Measurements from ENCODE around the gene KCNH1. TPM values are rescaled to one million over a fixed set of nuclear protein-coding genes. Genes with fewer than 3 reads are reported as not detected.
"Not testable (repeated sequence)": the region's sequence is repeated elsewhere in the genome, so short reads cannot be mapped to it uniquely, and the experiment has no call there.

KCNH1 gene
- total and polyA plus RNA-seq, 8 donors: 0.04 to 0.54 (median 0.13) TPM

DNA sequence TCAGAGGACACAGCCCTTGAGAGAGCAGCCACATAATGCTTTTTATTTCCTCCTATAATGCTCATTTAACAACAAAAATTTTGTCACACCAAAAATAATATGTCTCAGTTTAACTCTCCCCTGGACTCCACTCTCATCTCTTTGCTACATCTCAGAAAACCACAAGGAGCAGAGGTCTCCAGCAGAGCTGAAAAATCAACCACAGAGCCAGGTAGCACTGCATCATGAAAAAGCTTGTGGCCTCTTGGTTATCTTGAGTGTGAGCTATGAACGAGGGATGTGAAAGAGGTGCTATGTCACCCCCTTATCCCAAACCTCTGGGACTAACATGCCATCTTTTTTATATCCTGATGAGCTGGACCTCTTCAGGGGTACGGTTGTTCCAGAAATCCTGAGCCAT, 44.4 kb downstream of the KCNH1 start:
- intact Hi-C loops (cut with DNase I): no loop called here

DNA sequence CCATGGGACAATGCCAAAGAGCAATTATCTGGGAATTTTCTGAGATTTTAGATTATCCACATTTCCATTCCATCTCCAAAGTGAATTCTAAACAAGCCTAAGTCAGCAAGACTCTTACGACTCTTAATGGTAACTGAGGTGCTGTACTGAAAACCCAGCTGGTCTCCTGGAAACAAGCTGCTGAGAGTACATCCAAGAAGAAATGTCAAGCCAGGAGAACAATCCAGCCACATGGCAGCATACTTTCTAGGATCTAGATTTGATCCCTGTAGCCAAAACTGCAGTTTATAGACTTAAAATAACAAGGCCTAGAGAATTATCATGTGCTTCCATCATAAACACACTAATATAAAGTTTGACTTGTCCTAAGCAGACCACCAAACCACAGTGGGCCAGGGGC, 45.8 kb downstream of the KCNH1 start:
- intact Hi-C loops (cut with DNase I): no loop called here
- no peak for DNase-seq
- Histone ChIP-seq H3K27me3 (no peaks in the 10 kb centered on the region), H3K4me3 (no peak overlapping the region), H3K27ac (no peak overlapping the region), H3K4me1 (no peaks in the 10 kb centered on the region), H3K36me3 (no peaks in the 10 kb centered on the region), H3K9me3 (no peaks in the 10 kb centered on the region)
- no peak for ATAC-seq
- TF ChIP-seq, protein P1, sequence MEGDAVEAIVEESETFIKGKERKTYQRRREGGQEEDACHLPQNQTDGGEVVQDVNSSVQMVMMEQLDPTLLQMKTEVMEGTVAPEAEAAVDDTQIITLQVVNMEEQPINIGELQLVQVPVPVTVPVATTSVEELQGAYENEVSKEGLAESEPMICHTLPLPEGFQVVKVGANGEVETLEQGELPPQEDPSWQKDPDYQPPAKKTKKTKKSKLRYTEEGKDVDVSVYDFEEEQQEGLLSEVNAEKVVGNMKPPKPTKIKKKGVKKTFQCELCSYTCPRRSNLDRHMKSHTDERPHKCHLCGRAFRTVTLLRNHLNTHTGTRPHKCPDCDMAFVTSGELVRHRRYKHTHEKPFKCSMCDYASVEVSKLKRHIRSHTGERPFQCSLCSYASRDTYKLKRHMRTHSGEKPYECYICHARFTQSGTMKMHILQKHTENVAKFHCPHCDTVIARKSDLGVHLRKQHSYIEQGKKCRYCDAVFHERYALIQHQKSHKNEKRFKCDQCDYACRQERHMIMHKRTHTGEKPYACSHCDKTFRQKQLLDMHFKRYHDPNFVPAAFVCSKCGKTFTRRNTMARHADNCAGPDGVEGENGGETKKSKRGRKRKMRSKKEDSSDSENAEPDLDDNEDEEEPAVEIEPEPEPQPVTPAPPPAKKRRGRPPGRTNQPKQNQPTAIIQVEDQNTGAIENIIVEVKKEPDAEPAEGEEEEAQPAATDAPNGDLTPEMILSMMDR (IDR thresholded peaks at IDR 0.05): no peak

More for the DNA sequence above, 44.4 kb downstream of the KCNH1 start:
- Histone ChIP-seq H3K9me3 (no peaks in the 10 kb centered on the region), H3K4me3 (no peak overlapping the region), H3K27ac (no peak overlapping the region), H3K27me3 (no peaks in the 10 kb centered on the region), H3K36me3 (no peaks in the 10 kb centered on the region), H3K4me1 (no peaks in the 10 kb centered on the region)
- DNase-seq (no peak), ATAC-seq (no peak)
- TF ChIP-seq, protein P1 (IDR thresholded peaks at IDR 0.05): no peak

DNA sequence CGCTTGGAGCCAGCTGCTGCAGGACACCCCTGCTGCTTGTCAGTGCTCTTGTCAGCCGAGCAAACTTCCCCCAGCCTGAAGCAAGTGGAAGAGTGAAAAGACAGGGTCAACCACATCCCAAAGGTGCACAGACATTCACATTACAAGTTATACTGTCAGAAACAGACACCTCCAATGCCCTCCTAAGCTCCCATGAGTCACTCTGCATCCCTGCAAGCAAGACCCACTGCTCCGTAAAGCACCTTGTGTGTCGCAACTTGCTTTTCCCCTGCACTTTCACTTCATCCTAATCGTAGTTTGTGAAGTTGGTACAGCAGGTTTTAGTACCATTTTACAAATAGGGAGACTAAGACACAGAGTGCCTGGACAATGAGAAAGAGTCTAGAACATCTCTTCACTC, 51.1 kb downstream of the KCNH1 start:
- Histone ChIP-seq H3K9me3 (no peaks in the 10 kb centered on the region), H3K27me3 (no peaks in the 10 kb centered on the region), H3K36me3 (no peaks in the 10 kb centered on the region), H3K4me3 (no peak overlapping the region), H3K27ac (no peak overlapping the region), H3K4me1 (no peaks in the 10 kb centered on the region)
- DNase-seq (no peak), ATAC-seq (no peak)
- intact Hi-C loops (cut with DNase I): no loop called here
- TF ChIP-seq, protein P1 (IDR thresholded peaks at IDR 0.05): no peak

DNA sequence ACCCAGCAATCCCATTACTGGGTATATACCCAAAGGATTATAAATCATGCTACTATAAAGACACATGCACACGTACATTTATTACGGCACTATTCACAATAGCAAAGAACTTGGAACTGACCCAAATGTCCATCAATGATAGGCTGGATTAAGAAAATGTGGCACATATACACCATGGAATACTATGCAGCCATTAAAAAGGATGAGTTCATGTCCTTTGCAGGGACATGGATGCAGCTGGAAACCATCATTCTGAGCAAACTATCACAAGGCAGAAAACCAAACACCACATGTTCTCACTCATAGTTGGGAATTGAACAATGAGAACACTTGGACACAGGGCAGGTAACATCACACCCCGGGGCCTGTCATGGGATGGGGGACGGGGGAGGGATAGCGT, 52.5 kb downstream of the KCNH1 start:
- H3K9me3 ChIP-seq; DNase-seq; H3K36me3 ChIP-seq; intact Hi-C loops (cut with DNase I); H3K27me3 ChIP-seq; H3K4me1 ChIP-seq; H3K27ac ChIP-seq; ATAC-seq; H3K4me3 ChIP-seq: not testable (repeated sequence)

DNA sequence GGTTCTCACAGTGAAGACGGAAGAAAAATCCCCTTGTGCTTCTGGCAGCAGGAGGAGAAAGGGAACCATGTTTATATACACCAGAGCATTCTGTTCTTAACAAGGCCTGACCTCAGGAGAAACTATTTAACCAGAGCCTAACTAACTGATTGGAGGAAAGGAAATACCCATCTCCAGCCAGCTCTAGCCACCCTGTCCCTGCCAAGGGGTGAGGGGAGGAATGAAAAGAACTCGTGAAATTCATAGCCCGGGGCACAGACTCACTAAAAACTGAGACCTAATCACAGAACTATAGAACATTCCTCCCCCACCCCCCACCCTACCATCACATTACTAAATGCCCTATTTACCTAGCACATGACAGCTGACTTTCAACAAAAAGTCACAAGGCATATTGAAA, 65.0 kb downstream of the KCNH1 start:
- Histone ChIP-seq H3K27me3 (no peaks in the 10 kb centered on the region), H3K4me1 (no peaks in the 10 kb centered on the region), H3K36me3 (no peaks in the 10 kb centered on the region), H3K4me3 (no peak overlapping the region), H3K9me3 (no peaks in the 10 kb centered on the region), H3K27ac (no peak overlapping the region)
- ATAC-seq (no peak), DNase-seq (no peak)
- TF ChIP-seq, protein P1 (IDR thresholded peaks at IDR 0.05): no peak
- intact Hi-C loops (cut with DNase I): no loop called here

DNA sequence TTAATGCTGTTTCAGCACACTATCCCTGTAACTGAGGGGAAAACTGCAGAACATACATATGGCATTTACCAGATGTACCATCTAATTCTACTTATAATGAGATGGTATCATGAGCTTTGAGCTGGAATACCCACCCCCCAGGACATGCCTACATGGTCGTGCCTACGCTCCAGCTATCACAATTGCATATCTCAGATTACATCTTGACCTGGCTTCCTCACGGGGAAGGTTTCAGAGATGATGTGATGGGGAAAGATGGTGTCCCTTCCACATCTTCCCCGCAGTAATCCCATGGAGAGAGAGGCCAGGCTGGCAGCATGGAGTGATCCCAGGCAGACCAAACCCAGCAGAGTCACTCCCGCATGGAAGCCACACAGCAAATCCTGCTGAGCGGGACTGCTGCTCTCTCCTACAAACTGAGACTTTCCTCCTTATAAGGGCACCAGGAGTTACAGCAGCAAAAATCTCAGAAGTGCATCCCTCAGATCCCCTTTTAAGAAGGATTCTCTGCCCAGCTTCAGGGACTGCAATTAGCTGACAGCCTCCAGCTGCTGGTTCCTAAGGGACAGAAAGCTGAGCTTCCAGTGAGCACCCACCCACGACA, 67.1 kb downstream of the KCNH1 start:
- H3K27me3 ChIP-seq: no peaks in the 10 kb centered on the region
- TF ChIP-seq, protein P1 (IDR thresholded peaks at IDR 0.05): no peak
- no peaks in the 10 kb centered on the region for H3K9me3 ChIP-seq
- no peaks in the 10 kb centered on the region for H3K4me1 ChIP-seq
- intact Hi-C loops (cut with DNase I): no loop called here
- no peak overlapping the region for H3K27ac ChIP-seq
- DNase-seq (no peak), ATAC-seq (no peak)
- no peak overlapping the region for H3K4me3 ChIP-seq
- H3K36me3 ChIP-seq: no peaks in the 10 kb centered on the region

DNA sequence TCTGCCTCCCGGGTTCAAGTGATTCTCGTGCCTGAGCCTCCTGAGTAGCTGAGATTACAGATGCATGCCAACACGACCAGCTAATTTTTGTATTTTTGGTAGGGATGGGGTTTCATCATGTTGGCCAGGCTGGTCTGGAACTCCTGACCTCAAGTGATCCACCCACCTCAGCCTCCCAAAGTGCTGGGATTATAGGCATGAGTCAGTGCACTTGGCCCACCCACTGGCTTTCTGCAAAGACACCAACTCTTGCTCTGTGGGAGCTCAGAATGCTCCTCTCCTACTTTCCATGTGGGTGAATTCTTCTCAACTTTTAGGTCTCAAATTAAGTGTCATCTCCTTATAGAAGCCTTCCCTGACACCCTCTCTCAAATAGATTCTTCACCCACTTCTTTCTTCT, 92.1 kb downstream of the KCNH1 start:
- H3K4me1 ChIP-seq; H3K27ac ChIP-seq; H3K4me3 ChIP-seq; intact Hi-C loops (cut with DNase I); H3K27me3 ChIP-seq; H3K9me3 ChIP-seq; H3K36me3 ChIP-seq; ATAC-seq; DNase-seq: not testable (repeated sequence)
